H1 (cell line): Measurements from ENCODE around the gene CRYAB. TPM values are rescaled to one million over a fixed set of nuclear protein-coding genes. Genes with fewer than 3 reads are reported as not detected.

Experiments
- CTCF ChIA-PET: fragments of 300-600 bp; sonication (Branson Sonifier 250); formaldehyde crosslinking; loops from one replicate; lab custom pipeline; 2021; ENCODE audit not compliant: partially characterized antibody; lab: Charles Lee
- POLR2A ChIA-PET: fragments of 300-600 bp; sonication (Branson Sonifier 250); formaldehyde crosslinking; loops from one replicate; lab custom pipeline; 2021; ENCODE audit warnings: inconsistent platforms; ENCODE audit not compliant: partially characterized antibody; lab: Charles Lee
- DNase-seq, 2 experiments: peaks; one replicate each; pipeline versions ENCODE4 v3.0.0 to v3.0.0-alpha.2; 2010 to 2022; ENCODE audit warnings: low spot score in 2 of 2, low read depth in 1 of 2, mixed read lengths in 1 of 2
- FAIRE-seq: peaks from 2 replicates; lab custom pipeline; 2011; peaks lifted over from hg19 to GRCh38; lab: Jason Lieb, UNC
- H2AFZ ChIP-seq: 2 replicates; pipeline ENCODE4 v1.8.1; 2012; ENCODE audit warnings: low read length, inconsistent platforms
- H2AK5ac ChIP-seq: 2 replicates; pipeline ENCODE4 v1.6.1; 2013; ENCODE audit warnings: low read depth, low read length
- H2BK120ac ChIP-seq: replicated peaks from 2 replicates; pipeline ENCODE3; 2013; ENCODE audit warnings: low read depth, low read length, inconsistent platforms
- H2BK12ac ChIP-seq: 2 replicates; pipeline ENCODE4 v1.6.1; 2013; ENCODE audit warnings: low read depth, low read length
- H2BK15ac ChIP-seq: 2 replicates; pipeline ENCODE4 v1.6.1; 2013; ENCODE audit warnings: low read length
- H2BK20ac ChIP-seq: 2 replicates; pipeline ENCODE4 v1.6.1; 2013; ENCODE audit warnings: low read length
- H2BK5ac ChIP-seq: 2 replicates; pipeline ENCODE4 v1.6.1; 2013; ENCODE audit warnings: low read depth, low read length
- H3K14ac ChIP-seq: 2 replicates; pipeline ENCODE4 v1.6.1; 2013; ENCODE audit warnings: inconsistent platforms; ENCODE audit not compliant: insufficient read length
- H3K18ac ChIP-seq: 2 replicates; pipeline ENCODE4 v1.6.1; 2013; ENCODE audit warnings: low read length; ENCODE audit errors: extremely low read depth
- H3K23ac ChIP-seq: 2 replicates; pipeline ENCODE4 v1.6.1; 2013; ENCODE audit warnings: inconsistent platforms; ENCODE audit not compliant: insufficient read length
- H3K23me2 ChIP-seq: 2 replicates; pipeline ENCODE4 v1.6.1; 2013; ENCODE audit warnings: low read depth, low read length
- H3K27ac ChIP-seq: 2 replicates; pipeline ENCODE4 v1.6.1; 2011; ENCODE audit warnings: low read depth, low read length, inconsistent platforms
- H3K27me3 ChIP-seq, 4 experiments: replicated peaks in 1 of 4; 1 replicate in 1 of 4; 2 replicates in 3 of 4; pipeline versions ENCODE4 v1.6.1 to v1.8.1; 2011 to 2013; ENCODE audit warnings: low read length in 3 of 4, mild to moderate bottlenecking in 3 of 4, inconsistent platforms in 2 of 4, mixed read lengths in 2 of 4, moderate library complexity in 1 of 4; ENCODE audit not compliant: control insufficient read depth in 3 of 4, insufficient read depth in 3 of 4; ENCODE audit errors: extremely low read depth in 1 of 4
- H3K36me3 ChIP-seq, 4 experiments: 2 replicates each; pipeline versions ENCODE4 v1.6.1 to v1.8.1; 2011 to 2013; ENCODE audit warnings: mild to moderate bottlenecking in 4 of 4, low read length in 3 of 4, moderate library complexity in 2 of 4, control low read depth in 1 of 4, inconsistent platforms in 1 of 4; ENCODE audit not compliant: insufficient read depth in 4 of 4, control insufficient read depth in 2 of 4
- H3K4ac ChIP-seq: replicated peaks from 2 replicates; pipeline ENCODE3; 2013; ENCODE audit warnings: low read length, low read depth, mixed read lengths, inconsistent platforms; ENCODE audit not compliant: insufficient read length
- H3K4me1 ChIP-seq, 4 experiments: replicated peaks in 1 of 4; 1 replicate in 1 of 4; 2 replicates in 3 of 4; pipeline versions ENCODE4 v1.6.1 to v1.8.1; 2011 to 2013; ENCODE audit warnings: low read length in 3 of 4, inconsistent platforms in 2 of 4, mixed read lengths in 1 of 4; ENCODE audit not compliant: insufficient read depth in 4 of 4, control insufficient read depth in 3 of 4
- H3K4me2 ChIP-seq, 2 experiments: 2 replicates each; pipeline versions ENCODE4 v1.6.1 to v1.8.1; 2011 to 2013; ENCODE audit warnings: low read depth in 2 of 2, low read length in 2 of 2, control low read depth in 1 of 2, inconsistent platforms in 1 of 2, mild to moderate bottlenecking in 1 of 2; ENCODE audit not compliant: insufficient read depth in 1 of 2
- H3K4me3 ChIP-seq, 4 experiments: fragments of 200-600, 300-600 bp in 1 of 4; sonication (generic), shearing (Covaris generic), sonication (Bioruptor Twin) in 1 of 4; 2 replicates each; pipeline versions ENCODE4 v1.5.1 to v1.8.1; 2011 to 2016; ENCODE audit warnings: low read length in 4 of 4, low read depth in 3 of 4, control low read depth in 2 of 4, inconsistent platforms in 2 of 4, mild to moderate bottlenecking in 2 of 4, mixed read lengths in 1 of 4, moderate library complexity in 1 of 4; ENCODE audit not compliant: insufficient read depth in 2 of 4; ENCODE audit errors: extremely low read depth in 1 of 4
- H3K56ac ChIP-seq: replicated peaks from 2 replicates; pipeline ENCODE3; 2013; ENCODE audit warnings: low read depth, mild to moderate bottlenecking, mixed read lengths, low read length, inconsistent platforms; ENCODE audit not compliant: insufficient read length
- H3K79me1 ChIP-seq: 2 replicates; pipeline ENCODE4 v1.6.1; 2013; ENCODE audit warnings: low read depth, low read length, control low read depth
- H3K79me2 ChIP-seq, 2 experiments: 2 replicates each; pipeline versions ENCODE4 v1.6.1 to v1.8.1; 2012 to 2013; ENCODE audit warnings: low read length in 2 of 2, mild to moderate bottlenecking in 2 of 2, inconsistent platforms in 1 of 2; ENCODE audit not compliant: insufficient read depth in 2 of 2, control insufficient read depth in 1 of 2
- H3K9ac ChIP-seq, 4 experiments: replicated peaks in 1 of 4; 1 replicate in 1 of 4; 2 replicates in 3 of 4; pipeline versions ENCODE4 v1.6.1 to v1.8.1; 2011 to 2013; ENCODE audit warnings: low read depth in 3 of 4, low read length in 3 of 4, control low read depth in 2 of 4, mild to moderate bottlenecking in 2 of 4, moderate library complexity in 2 of 4, inconsistent platforms in 1 of 4; ENCODE audit errors: extremely low read depth in 1 of 4
- H3K9me3 ChIP-seq, 2 experiments: 2 replicates each; pipeline versions ENCODE4 v1.6.1 to v1.8.1; 2012 to 2013; ENCODE audit warnings: mild to moderate bottlenecking in 2 of 2, moderate library complexity in 2 of 2, control low read depth in 1 of 2, inconsistent platforms in 1 of 2, low read depth in 1 of 2, low read length in 1 of 2, mixed read lengths in 1 of 2; ENCODE audit not compliant: insufficient read depth in 2 of 2
- H4K20me1 ChIP-seq, 2 experiments: replicated peaks in 1 of 2; 2 replicates each; pipeline versions ENCODE3 to v1.8.1; 2011 to 2013; ENCODE audit warnings: inconsistent platforms in 2 of 2, low read length in 2 of 2, mild to moderate bottlenecking in 1 of 2; ENCODE audit not compliant: insufficient read depth in 2 of 2, control insufficient read depth in 1 of 2
- H4K5ac ChIP-seq: 2 replicates; pipeline ENCODE4 v1.6.1; 2013; ENCODE audit warnings: low read length, low read depth, mixed read lengths, inconsistent platforms; ENCODE audit not compliant: insufficient read length
- H4K8ac ChIP-seq: 2 replicates; pipeline ENCODE4 v1.8.0; 2013; ENCODE audit warnings: mild to moderate bottlenecking, moderate library complexity, low read length, inconsistent platforms; ENCODE audit not compliant: insufficient read depth; ENCODE audit errors: extremely low read depth
- H4K91ac ChIP-seq: replicated peaks from 2 replicates; pipeline ENCODE3; 2013; ENCODE audit warnings: low read length, mixed read lengths, inconsistent platforms; ENCODE audit not compliant: insufficient read length
- ATF2 ChIP-seq: IDR thresholded peaks from 2 replicates; pipeline ENCODE4 v1.6.1; 2012; ENCODE audit warnings: low read length, inconsistent platforms
- polyA plus RNA-seq, 7 experiments: library from polyadenylated mRNA; depleted of rRNA in 3 of 7; stranded (reverse) in 5 of 7; unstranded in 2 of 7; fragments of >200 nt in 5 of 7; fragments of 200-250 nt in 2 of 7; gene quantifications; 1 replicate in 5 of 7; 2 replicates in 1 of 7; 4 replicates in 1 of 7; pipeline versions ENCODE4 v1.2.1 to v1.2.3, GENCODE V29; 2011 to 2013; ENCODE audit warnings: missing spikeins in 2 of 7, mixed read lengths in 2 of 7
- total RNA-seq: library from RNA; stranded (reverse); fragmentation: NEBNext Ultra II Directional; extraction: Animal tissue kit (Norgen Biotek cat#: 25700); gene quantifications from 2 replicates; pipeline ENCODE4 v1.2.1, GENCODE V29; 2021

CRYAB gene
- total and polyA plus RNA-seq, 2 of the 8 experiments (the other 6 are each of a cell fraction or from before 2014, with no cell fraction given), result 1.9 to 2.0 TPM

- H4K20me1 ChIP-seq, result no peaks in the 10 kb centered on the region
- no peaks in the 10 kb centered on the region for H3K27me3 ChIP-seq
- peaks cover 0 to 3% (median 0%) of the 10 kb centered on the region in 4 experiments; a peak in 1 of 8 replicates for H3K36me3 ChIP-seq
- no peak overlapping the region; a peak in 1 of 7 replicates for H3K9ac ChIP-seq
- no peak overlapping the region for H3K4ac ChIP-seq
- H3K27ac ChIP-seq, result no peak overlapping the region
- no peak overlapping the region for H2BK20ac ChIP-seq
- no peak overlapping the region for H3K56ac ChIP-seq
- H3K14ac ChIP-seq, result no peak overlapping the region
- H2AK5ac ChIP-seq, result no peak overlapping the region
- no peak overlapping the region for H3K4me2 ChIP-seq
- ChIA-PET CTCF (interaction anchor here (1.1 to 25.5 kb wide), 4 partner anchors 11 to 33 kb away, joined by 3 to 565 read pairs (median 3); no protein-coding TSS in a partner anchor), POLR2A (no interaction called here)
- DNase-seq (no peak), FAIRE-seq (no peak)
- TF ChIP-seq ATF2, result no peak
- no peak overlapping the region for H2BK120ac ChIP-seq
- H3K4me1 ChIP-seq, result peaks cover 0 to 2% (median 0%) of the 10 kb centered on the region in 4 experiments; a peak in 1 of 7 replicates
- no peaks in the 10 kb centered on the region for H3K79me2 ChIP-seq
- no peak overlapping the region for H4K5ac ChIP-seq
- no peak overlapping the region for H2BK5ac ChIP-seq
- no peak overlapping the region for H4K8ac ChIP-seq
- H3K9me3 ChIP-seq, result no peaks in the 10 kb centered on the region
- no peak overlapping the region for H2BK15ac ChIP-seq
- H4K91ac ChIP-seq, result no peak overlapping the region
- 0 out of 2 replicates have a peak, but pooled peaks cover 2% of the 10 kb centered on the region for H3K79me1 ChIP-seq
- H3K4me3 ChIP-seq, result no peak overlapping the region
- H3K18ac ChIP-seq, result no peak overlapping the region
- H2BK12ac ChIP-seq, result no peak overlapping the region
- no peak overlapping the region for H3K23ac ChIP-seq
- H3K23me2 ChIP-seq, result no peaks in the 10 kb centered on the region
- no peak overlapping the region for H2AFZ ChIP-seq
Measured at GRCh38 chr11:111947143-111947542, 35.6 kb upstream of the CRYAB start.
